ENCODE data around the gene PCYT1A. TPM values are rescaled to one million over a fixed set of nuclear protein-coding genes. Genes with fewer than 3 reads are reported as not detected.

Gene PCYT1A
- total RNA-seq, 1 donor from 2014 or later = 30.2 TPM

- Mint-ChIP-seq H3K4me1 (peaks cover 24% of the 10 kb centered on the region), H3K4me3 (no peak overlapping the region), H3K27me3 (ENCODE audit: low read depth) (no peaks in the 10 kb centered on the region), H3K36me3 (ENCODE audit: low read depth) (no peaks in the 10 kb centered on the region), H3K27ac (ENCODE audit: unreplicated experiment) (no peak overlapping the region), H3K9me3 (no peaks in the 10 kb centered on the region)
- TF ChIP-seq CTCF (conservative IDR thresholded peaks at IDR 0.05) = no peak
- DNase-seq (ENCODE audit: low read depth, low spot score) = no peak
These were observed 5.6 kb downstream of the PCYT1A start for GRCh38 chr3:196281962-196282361.

GRCh38 chr3:196280689-196281440 lies 6.7 kb downstream of the PCYT1A start:
- no peaks in the 10 kb centered on the region for H3K27me3 Mint-ChIP-seq (ENCODE audit: low read depth)
- no peak overlapping the region for H3K4me3 Mint-ChIP-seq
- H3K36me3 Mint-ChIP-seq (ENCODE audit: low read depth) = no peaks in the 10 kb centered on the region
- H3K4me1 Mint-ChIP-seq = peaks cover 14% of the 10 kb centered on the region
- no peak for DNase-seq (ENCODE audit: low read depth, low spot score)
- TF ChIP-seq CTCF (conservative IDR thresholded peaks at IDR 0.05) = no peak
- H3K27ac Mint-ChIP-seq (ENCODE audit: unreplicated experiment) = no peak overlapping the region
- H3K9me3 Mint-ChIP-seq = no peaks in the 10 kb centered on the region

- TF ChIP-seq CTCF (conservative IDR thresholded peaks at IDR 0.05) = no peak
- no peaks in the 10 kb centered on the region for H3K9me3 Mint-ChIP-seq
- H3K36me3 Mint-ChIP-seq (ENCODE audit: low read depth) = peaks cover 13% of the 10 kb centered on the region
- no peak overlapping the region for H3K4me3 Mint-ChIP-seq
- H3K27me3 Mint-ChIP-seq (ENCODE audit: low read depth) = no peaks in the 10 kb centered on the region
- peak overlapping the region; percentile 3 for H3K27ac Mint-ChIP-seq (ENCODE audit: unreplicated experiment)
- no peak for DNase-seq (ENCODE audit: low read depth, low spot score)
- peaks cover 10% of the 10 kb centered on the region for H3K4me1 Mint-ChIP-seq
These were observed 12.4 kb downstream of the PCYT1A start for GRCh38 chr3:196275126-196275525.

GRCh38 chr3:196274585-196274984 lies 12.9 kb downstream of the PCYT1A start:
- Mint-ChIP-seq H3K27me3 (ENCODE audit: low read depth) (no peaks in the 10 kb centered on the region), H3K4me1 (peaks cover 10% of the 10 kb centered on the region), H3K27ac (ENCODE audit: unreplicated experiment) (no peak overlapping the region), H3K36me3 (ENCODE audit: low read depth) (peaks cover 13% of the 10 kb centered on the region), H3K4me3 (no peak overlapping the region), H3K9me3 (no peaks in the 10 kb centered on the region)
- no peak for DNase-seq (ENCODE audit: low read depth, low spot score)
- no peak for TF ChIP-seq CTCF (conservative IDR thresholded peaks at IDR 0.05)

- DNase-seq (ENCODE audit: low read depth, low spot score) = no peak
- Mint-ChIP-seq H3K9me3 (no peaks in the 10 kb centered on the region), H3K27me3 (ENCODE audit: low read depth) (no peaks in the 10 kb centered on the region), H3K4me3 (no peak overlapping the region), H3K27ac (ENCODE audit: unreplicated experiment) (no peak overlapping the region), H3K36me3 (ENCODE audit: low read depth) (peaks cover 17% of the 10 kb centered on the region), H3K4me1 (peaks cover 4% of the 10 kb centered on the region)
- TF ChIP-seq CTCF (conservative IDR thresholded peaks at IDR 0.05) = no peak
These were observed 13.9 kb downstream of the PCYT1A start for GRCh38 chr3:196273655-196274054.

Measured in neural crest cell (in vitro differentiated cells).